Neural crest cell (in vitro differentiated cells): Measurements from ENCODE around the gene SMPD3. TPM values are rescaled to one million over a fixed set of nuclear protein-coding genes. Genes with fewer than 3 reads are reported as not detected.
A peak's percentile ranks its signal among the peaks of the same experiment; 100 is the strongest.

Source experiments
- DNase-seq: peaks from one replicate; pipeline ENCODE4 v3.0.0; 2021; ENCODE audit warnings: low read depth, mixed read lengths, low spot score
- H3K27ac Mint-ChIP-seq: one replicate; pipeline ENCODE4 v1.8.0; 2021; ENCODE audit warnings: mild to moderate bottlenecking, mixed read lengths; ENCODE audit not compliant: unreplicated experiment
- H3K27me3 Mint-ChIP-seq: 2 replicates; pipeline ENCODE4 v1.8.0; 2021; ENCODE audit warnings: low read depth, mild to moderate bottlenecking, mixed read lengths
- H3K36me3 Mint-ChIP-seq: 2 replicates; pipeline ENCODE4 v1.8.0; 2021; ENCODE audit warnings: low read depth, mild to moderate bottlenecking, mixed read lengths
- H3K4me1 Mint-ChIP-seq: 2 replicates; pipeline ENCODE4 v1.8.0; 2021; ENCODE audit warnings: mixed read lengths
- H3K4me3 Mint-ChIP-seq: one replicate; pipeline ENCODE4 v1.8.0; 2021; ENCODE audit warnings: mild to moderate bottlenecking, mixed read lengths
- H3K9me3 Mint-ChIP-seq: 2 replicates; pipeline ENCODE4 v1.8.0; 2021; ENCODE audit warnings: mixed read lengths
- total RNA-seq: library from RNA; stranded (reverse); gene quantifications from 2 replicates; pipeline ENCODE4 v1.2.1, GENCODE V29; 2021
- TF ChIP-seq, protein P1 (sequence below): fragments of 200-600 bp; sonication (generic); conservative IDR thresholded peaks from 2 replicates; pipeline ENCODE4 v1.5.0; 2021; ENCODE audit warnings: antibody characterized with exemption, mild to moderate bottlenecking

Gene SMPD3
- total RNA-seq, 1 donor from 2014 or later, result 3.8 TPM

DNA sequence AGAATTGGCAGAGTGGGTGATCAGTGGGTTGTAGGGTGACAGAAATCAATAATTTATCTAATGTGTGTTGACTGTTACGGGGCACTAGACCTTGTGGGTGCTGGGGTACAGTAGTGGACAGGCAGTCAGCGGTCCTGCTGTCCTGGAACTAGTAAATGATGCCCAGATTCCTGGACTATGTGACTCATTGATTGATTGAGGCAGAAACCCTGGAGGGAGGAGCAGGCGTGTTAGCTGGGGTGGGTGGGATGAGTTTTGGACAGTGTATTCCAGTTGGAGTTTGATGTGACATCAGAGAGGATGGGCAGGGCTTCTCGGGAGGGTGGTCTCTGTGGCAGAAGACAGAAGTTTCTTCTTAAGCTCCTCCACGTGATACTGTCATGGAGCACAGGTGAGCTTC, 113.1 kb downstream of the SMPD3 start:
- Mint-ChIP-seq H3K4me1 (no peaks in the 10 kb centered on the region), H3K36me3 (peaks cover 7% of the 10 kb centered on the region), H3K4me3 (no peak overlapping the region), H3K27me3 (no peaks in the 10 kb centered on the region), H3K9me3 (no peaks in the 10 kb centered on the region), H3K27ac (peak overlapping the region; percentile 17)
- DNase-seq, result no peak
- TF ChIP-seq, protein P1, sequence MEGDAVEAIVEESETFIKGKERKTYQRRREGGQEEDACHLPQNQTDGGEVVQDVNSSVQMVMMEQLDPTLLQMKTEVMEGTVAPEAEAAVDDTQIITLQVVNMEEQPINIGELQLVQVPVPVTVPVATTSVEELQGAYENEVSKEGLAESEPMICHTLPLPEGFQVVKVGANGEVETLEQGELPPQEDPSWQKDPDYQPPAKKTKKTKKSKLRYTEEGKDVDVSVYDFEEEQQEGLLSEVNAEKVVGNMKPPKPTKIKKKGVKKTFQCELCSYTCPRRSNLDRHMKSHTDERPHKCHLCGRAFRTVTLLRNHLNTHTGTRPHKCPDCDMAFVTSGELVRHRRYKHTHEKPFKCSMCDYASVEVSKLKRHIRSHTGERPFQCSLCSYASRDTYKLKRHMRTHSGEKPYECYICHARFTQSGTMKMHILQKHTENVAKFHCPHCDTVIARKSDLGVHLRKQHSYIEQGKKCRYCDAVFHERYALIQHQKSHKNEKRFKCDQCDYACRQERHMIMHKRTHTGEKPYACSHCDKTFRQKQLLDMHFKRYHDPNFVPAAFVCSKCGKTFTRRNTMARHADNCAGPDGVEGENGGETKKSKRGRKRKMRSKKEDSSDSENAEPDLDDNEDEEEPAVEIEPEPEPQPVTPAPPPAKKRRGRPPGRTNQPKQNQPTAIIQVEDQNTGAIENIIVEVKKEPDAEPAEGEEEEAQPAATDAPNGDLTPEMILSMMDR, result no peak

DNA sequence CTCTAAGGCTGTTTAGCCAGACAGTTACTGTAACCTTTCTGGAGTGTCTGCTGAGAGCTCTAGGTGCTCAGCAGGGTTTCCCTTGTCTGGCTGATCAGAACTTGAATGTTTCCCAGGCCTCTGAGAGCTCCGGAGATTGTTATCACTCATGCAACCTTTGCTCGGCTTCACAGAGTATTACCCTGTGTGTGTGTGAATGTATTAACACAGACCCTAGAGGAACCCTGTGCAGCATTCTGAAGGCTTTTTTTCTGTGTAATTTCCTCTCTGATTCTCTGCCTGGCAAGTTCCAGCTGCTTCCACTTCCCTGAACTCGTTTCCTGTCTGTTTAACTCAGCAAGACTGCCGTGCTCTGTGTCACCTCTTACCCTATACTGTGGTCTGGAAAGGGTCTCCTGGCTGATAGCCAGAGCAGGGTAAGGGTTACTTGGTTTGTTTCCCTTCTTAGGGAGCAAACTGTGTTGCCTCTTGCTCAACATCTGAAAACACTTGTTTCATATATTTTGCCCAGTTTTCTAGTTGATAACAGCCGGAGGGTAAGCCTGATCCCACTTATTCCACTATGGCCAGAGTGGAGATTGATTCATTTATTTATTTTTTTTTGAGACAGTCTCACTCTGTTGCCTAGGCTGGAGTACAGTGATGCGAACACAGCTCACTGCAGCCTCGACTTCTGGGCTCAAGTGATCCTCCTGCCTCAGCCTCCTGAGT, 115.7 kb downstream of the SMPD3 start:
- TF ChIP-seq, protein P1, result no peak
- H3K27me3 Mint-ChIP-seq, result no peaks in the 10 kb centered on the region
- H3K36me3 Mint-ChIP-seq, result peaks cover 5% of the 10 kb centered on the region
- H3K4me3 Mint-ChIP-seq, result no peak overlapping the region
- DNase-seq, result no peak
- no peak overlapping the region for H3K27ac Mint-ChIP-seq
- no peaks in the 10 kb centered on the region for H3K4me1 Mint-ChIP-seq
- no peaks in the 10 kb centered on the region for H3K9me3 Mint-ChIP-seq

DNA sequence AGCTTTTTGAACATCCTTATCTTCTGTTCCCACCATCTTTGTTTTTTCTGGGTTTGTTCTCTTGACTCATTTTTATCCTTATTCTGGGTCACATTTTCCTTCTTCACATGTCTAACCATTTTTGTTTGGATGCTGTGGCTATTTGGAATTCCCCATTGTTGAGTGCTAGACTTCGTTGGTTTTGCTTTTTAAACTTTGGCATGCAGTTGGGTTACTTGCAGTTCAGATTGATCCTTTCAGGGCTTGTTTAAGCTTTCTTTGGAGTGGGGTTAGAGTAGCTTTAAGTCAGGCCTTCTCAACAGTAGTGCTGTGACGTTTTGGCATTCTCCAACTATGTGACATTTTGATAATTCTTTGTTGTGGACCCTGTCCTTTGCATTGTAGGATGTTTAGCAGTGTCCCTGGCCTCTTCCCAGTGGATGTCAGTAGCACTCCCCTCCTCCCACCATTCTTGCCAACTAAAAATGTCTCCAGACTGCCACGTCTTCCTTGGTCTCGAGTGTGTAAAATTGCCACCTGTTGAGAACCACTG, 116.4 kb downstream of the SMPD3 start:
- Mint-ChIP-seq H3K27ac (no peak overlapping the region), H3K27me3 (no peaks in the 10 kb centered on the region), H3K36me3 (no peaks in the 10 kb centered on the region)

DNA sequence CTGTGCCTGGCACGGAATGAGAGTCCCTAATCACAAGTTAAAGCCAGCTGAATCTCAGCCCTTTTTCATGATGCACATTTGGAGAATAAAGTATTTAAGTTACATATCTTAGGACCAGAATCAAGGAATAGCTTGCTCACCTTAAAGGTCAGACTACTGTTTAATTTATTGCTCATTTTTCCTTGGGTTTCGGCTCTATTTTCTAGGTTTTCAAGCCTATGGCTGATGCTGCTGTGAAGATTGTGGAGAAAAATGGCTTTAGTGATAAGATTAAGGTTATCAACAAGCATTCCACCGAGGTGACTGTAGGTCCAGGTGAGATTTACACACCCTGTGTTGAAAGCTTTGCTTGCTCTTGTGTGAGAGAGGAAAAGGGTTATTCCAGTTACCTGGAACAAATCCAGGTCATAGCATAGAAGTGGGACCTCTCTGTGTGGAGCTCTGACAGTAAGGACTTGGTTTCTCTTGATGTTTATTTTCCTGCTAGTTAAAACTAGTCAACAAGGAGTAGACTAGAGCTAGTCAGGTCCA, 119.4 kb downstream of the SMPD3 start:
- no peak for DNase-seq
- H3K36me3 Mint-ChIP-seq, result peaks cover 3% of the 10 kb centered on the region
- no peaks in the 10 kb centered on the region for H3K9me3 Mint-ChIP-seq
- H3K4me3 Mint-ChIP-seq, result no peak overlapping the region
- H3K4me1 Mint-ChIP-seq, result no peaks in the 10 kb centered on the region
- no peaks in the 10 kb centered on the region for H3K27me3 Mint-ChIP-seq
- no peak overlapping the region for H3K27ac Mint-ChIP-seq
- TF ChIP-seq, protein P1, result no peak

More for the DNA sequence above, 116.4 kb downstream of the SMPD3 start:
- TF ChIP-seq, protein P1, result no peak
- no peaks in the 10 kb centered on the region for H3K9me3 Mint-ChIP-seq
- no peaks in the 10 kb centered on the region for H3K4me1 Mint-ChIP-seq
- DNase-seq, result no peak
- no peak overlapping the region for H3K4me3 Mint-ChIP-seq

DNA sequence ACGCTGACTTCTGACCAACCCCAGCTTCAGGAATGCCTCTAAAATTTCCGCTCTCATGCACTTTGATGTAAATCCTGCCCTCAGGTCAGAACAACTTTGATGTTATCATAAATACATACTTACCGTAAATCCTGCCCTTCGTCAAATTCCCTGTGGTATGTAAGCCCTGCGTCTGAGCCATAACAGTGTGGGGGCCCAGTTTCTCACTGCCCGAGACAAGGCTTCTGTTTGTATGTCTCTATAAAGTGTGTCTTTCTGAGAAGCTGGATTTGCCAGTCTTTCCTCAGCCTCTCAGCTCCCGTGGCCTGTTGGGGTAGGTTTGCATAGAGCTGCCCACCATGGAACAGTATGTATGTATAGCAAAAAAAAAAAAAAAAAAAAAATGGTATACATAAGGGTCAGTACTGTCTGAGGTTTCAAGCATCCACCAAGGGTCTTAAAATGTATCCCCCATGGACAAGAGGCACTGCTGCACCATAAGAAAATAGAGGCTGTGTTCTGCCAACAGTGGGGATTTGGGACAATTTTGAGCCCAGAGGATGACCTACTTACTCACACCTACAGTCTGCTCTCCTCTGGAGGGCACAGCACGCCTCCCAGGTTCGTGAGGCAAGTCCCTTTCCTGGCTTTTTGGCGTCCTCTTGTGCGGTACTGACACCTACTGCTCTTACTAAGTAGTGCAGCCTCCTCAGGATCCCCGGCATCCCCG, 120.0 kb downstream of the SMPD3 start:
- H3K4me3 Mint-ChIP-seq, result no peak overlapping the region
- H3K36me3 Mint-ChIP-seq, result peaks cover 3% of the 10 kb centered on the region
- H3K27me3 Mint-ChIP-seq, result no peaks in the 10 kb centered on the region
- no peaks in the 10 kb centered on the region for H3K4me1 Mint-ChIP-seq
- TF ChIP-seq, protein P1, result peak; percentile 90
- no peaks in the 10 kb centered on the region for H3K9me3 Mint-ChIP-seq
- DNase-seq, result peak; percentile 69
- no peak overlapping the region for H3K27ac Mint-ChIP-seq
